ENCODE measurements around the gene OTOG. TPM values are rescaled to one million over a fixed set of nuclear protein-coding genes. Genes with fewer than 3 reads are reported as not detected.

OTOG gene
- total RNA-seq, 1 donor from 2014 or later: not detected

DNA sequence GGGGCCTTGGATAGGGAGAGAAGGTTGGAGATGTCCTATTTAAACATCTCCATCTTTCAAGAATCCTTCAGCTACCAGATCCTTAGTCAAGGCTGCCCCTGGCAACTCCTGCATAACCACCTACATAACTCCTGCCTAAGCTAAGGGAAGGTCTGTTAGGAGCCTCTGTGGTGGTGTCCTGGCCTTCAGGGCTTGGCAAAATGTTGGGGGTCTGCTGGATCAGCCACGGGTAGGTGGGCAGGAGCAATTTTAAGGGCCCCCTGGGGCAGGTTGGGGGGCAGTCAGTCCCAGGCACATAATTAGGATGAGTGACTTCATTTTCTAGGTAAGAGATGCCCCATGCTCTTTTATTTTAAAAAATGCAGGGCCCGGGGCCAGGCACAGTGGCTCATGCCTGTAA lies 28.7 kb upstream of the OTOG start:
- ATAC-seq: no peak

DNA sequence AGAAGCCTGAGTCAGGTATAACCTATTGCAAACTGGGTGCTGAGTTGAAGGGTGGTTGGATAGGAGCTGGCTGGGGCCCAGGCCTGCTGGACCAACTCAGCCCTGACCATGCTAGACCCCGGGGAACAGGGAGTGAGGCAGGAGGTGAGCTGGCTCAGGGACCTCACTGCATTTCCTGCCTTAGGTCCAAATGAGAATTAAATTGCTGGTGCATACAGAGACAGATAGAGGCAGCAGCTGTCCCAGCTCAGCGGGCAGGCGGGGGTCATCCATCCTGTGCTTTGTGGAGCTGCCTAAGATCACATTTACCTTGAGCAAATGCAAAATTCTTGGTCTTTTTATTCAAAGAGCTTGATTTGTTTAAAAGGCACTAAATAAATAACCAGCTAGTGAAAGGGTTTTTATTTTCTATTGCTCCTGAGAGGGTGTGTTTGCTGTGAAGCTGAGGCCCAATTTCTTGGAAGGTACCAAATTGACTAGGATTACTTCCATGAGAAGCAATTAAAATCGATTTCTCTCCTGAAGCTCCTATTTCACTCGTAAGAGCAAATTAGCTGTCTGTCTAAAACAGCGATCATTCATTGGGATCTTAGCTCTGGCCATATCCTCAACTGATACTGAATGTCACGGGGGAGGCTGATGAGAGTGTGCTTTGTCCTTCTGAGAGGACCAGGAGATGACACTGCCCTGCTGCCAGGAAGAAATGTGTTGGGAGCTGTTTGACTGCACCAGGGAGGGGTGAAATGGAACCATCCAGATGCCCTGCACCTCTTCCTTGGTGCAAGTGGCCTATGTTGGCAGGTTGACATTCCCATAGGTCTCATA lies 27.8 kb upstream of the OTOG start:
- ATAC-seq: no peak

DNA sequence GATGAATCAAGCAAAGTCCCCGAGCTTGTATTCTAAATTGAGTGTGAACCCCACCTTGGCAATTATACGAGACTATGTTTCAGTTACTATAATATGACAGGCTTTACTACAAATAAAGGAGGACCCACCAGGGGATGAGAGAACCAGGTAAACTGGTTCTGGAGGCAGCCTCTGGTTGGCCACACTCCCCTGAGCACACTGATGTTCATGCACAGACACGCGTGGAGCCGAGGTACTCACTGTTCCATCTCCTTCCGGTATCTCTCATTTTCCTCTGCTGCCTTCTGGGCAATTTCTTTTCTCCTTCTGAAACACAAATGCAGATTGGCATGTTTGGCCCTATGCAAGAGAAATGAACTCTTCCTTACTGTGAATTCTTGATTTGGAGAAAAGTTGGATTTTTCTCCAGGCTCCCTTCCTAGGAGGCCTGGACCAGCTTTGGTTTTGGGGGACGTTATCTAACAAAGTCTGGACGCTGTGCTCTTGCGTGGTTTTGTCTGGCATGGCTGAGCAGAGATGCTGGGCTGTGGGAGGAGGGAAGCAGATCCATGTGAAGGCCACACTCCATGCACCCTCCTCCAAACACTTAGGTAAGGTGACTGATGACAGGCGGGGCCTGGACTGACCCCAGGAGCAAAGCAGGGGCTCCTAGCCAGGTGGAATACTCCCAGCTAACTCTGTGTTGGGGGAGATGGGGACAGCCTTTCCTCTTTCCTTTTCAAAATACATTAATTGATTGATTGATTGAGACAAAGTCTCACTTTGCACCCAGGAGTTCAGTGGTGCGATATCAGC lies 25.8 kb upstream of the OTOG start:
- ATAC-seq: peak; percentile 63

DNA sequence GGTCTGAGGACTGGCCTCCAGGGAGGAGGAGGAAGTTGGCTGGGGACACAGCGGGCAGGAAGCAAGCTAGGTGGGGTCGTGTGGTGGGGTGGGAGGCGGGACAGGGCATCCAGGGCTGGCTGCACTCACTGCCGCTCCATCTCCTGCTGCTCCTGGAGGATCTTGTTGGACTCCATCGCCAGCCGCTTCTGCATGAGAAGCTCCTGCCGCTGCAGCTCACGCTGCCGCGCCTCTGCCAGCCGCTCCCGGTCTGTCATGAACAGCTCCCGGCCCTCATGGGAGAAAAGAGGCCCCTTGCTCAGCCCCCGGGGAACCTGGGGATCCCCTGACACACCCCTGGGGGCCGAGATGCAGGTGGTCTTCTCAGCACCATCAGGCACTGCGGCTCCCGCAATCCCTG lies 24.4 kb upstream of the OTOG start:
- ATAC-seq: no peak

DNA sequence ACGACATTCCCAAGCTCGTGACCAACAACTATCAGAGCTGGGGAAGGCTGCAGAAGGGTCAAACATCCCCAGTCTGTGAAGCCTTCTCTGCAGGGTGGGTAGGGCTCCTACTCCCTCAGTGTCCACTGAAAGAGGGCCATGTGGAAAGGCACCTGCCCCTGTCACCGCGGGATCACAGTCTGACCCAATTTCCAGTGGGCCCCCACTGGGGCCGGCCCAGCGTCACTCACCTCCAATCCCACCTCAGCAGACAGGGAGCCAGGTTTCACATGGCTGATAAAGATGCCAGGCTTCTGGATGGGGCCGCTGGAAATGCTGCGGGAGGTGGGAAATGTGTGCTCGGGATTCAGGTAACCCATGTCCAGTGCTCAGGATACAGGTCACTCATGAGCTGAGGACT lies 22.8 kb upstream of the OTOG start:
- no peak for ATAC-seq

DNA sequence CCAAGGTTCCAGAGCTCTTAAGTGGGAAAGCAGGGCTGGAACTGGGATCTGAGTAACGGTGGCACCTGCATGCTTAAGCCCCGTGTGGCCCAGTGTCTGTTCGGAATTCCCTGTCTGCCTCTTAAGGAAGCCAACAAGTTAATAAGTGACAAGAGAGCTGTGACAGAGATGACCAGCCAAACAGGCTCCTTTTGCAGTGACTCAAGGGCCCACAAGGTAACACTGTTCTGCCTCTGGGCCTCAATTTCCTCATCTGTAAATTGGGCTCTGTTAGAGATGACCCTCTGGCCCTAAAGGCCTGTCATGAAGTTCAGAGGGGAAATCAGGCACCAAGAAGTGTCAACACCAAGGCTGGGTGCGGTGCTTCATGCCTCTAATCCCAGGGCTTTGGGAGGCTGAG lies 21.5 kb upstream of the OTOG start:
- no peak for ATAC-seq

DNA sequence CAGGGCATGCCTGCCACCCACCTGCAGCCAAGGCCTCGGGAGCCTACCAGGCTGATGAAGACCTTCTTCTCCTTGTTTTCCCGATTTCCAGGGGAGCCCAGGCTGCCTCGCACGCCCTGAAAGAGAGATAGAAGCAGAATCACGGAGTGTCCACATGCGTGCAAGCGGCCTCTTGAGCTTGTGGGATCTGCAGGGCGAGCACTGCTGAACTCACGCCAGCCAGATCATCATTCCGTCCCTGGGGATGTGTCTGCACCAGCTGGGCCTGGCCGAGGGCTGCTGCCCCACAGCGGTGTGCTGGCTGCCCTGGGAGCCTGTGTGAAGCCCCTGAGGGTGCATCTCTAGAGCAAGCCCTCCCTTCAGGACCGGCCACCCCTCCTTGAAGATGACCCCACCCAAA lies 20.7 kb upstream of the OTOG start:
- no peak for ATAC-seq

DNA sequence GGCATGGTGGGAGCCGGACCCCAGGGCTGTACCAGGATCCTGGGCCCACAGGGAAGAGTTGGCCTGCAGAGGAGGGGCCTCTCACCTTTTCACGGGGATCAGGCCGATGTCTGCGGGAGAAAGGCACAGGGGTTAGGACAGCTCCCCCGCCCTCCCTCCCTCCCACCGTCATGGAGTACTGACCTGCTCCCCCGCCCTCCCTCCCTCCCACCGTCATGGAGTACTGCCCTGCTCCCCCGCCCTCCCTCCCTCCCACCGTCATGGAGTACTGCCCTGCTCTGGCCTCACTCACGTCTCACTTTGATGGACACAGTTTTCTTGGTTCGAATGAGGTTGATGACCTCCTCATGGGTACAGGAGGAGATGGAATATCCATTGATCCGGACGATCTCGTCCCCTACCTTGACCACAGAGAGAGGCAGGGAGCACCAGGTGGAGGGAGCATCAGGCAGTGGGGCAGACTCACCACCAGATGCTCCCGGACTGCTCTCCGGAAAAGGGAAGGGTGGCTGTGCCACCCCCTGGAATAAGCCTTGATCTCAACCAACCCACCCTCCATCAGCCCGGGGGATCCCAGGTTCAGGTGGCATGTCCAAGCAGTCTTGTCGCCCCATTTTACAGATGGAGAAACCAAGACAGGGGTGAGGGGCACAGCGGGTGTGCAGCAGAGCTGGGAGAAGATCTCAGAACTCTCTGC lies 20.0 kb upstream of the OTOG start:
- no peak for ATAC-seq

DNA sequence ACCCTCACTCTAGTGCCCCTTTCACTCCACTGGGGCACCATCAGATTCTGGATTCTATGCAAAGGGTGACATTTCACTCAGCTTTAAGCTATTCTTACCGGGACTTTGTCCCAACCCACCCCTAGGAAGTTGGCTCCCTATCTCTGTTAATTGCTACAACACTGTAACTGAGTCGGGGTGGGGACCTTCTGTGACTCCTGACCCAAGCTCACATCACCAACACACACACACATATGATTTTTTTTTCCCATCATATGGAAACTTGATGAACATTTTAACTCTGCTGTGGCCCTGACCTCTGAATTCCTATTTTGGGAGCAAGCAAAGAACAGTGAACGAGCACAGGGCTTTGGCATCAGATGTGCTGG lies 19.4 kb upstream of the OTOG start:
- no peak for ATAC-seq

DNA sequence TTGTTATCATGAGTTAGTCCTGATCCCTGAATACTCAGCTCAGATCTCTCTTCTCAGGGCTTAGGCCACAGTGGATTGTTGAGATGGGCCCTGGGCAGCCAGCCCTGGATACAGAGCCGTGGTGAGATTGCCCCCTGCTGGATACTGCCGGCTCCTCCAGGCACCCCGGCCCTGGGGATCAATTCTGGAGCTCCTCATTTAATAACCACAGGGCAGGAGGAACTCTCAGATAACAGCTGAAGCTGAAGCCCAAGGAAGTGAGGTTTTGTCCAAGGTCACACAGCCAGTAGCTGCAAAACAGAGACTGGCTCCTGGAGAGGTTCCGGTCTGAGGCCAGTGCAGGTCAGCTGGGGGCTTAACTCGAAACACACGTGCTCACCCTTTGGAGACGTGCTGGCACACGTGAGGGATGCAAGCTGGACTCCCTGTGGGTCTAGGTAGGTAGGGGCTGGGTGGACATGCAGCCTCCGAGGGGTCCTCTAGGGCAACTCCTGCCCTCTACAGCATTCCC lies 18.8 kb upstream of the OTOG start:
- peak; percentile 81 for ATAC-seq

DNA sequence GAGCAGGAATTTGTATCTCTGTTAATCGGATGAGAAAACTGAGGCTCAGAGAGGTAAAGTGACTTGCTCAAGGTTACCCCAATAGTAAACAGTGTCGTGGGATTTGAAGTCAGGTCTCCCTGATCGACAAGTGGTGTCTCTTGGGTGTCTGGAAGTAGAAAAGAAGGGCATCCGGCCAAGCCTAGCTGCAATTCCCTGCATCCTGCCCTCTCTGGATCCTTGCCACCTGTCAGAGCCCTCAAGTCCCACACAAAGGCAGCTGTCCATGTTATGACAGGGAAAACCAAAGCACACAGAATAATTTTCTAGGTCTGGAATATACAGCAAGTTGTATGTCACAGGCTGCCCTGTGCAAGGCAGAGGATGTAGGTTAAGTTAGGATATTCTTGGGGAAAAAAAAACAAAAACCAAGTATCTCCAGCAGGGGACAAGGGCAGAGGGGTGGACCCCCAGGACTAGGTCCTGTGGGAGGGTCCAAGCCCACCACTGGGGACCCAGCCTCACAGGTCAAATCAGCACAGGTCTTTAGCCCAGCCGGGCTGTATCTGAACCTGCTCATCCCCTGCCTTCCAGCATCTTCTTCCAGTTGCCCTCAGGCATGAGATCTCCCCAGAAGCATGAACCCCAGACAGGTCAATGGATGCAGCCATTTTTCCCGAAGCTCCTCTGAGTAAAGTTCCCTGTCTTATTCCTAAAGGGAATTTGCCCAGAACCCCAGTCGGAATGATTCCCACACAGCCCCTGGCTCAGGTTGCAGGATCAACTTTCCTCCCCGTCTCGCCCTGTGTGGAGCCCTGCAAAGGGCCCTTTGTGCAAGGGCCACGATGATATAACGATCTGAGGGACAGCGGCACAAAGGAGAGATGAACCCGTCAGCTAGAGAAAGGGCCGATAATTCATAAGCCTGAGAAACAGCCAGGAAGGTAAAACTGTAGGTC lies 17.9 kb upstream of the OTOG start:
- ATAC-seq: no peak

DNA sequence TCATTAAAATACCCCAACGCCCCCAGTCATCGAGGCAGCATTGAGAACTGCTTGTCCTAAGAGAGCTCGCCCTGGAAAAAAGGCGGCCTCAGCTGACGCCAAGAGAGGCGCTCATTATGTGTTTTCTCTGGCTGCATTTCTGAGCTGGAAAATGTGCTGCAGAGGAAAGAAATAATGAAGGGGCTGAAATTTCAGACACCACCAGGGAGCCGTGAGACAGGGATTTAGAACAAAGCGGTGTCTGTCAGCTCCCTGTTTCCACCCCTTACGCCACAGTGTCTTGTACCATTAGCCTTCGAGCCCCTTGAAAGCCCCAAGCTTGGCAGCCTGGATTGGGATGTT lies 17.2 kb upstream of the OTOG start:
- ATAC-seq: no peak

DNA sequence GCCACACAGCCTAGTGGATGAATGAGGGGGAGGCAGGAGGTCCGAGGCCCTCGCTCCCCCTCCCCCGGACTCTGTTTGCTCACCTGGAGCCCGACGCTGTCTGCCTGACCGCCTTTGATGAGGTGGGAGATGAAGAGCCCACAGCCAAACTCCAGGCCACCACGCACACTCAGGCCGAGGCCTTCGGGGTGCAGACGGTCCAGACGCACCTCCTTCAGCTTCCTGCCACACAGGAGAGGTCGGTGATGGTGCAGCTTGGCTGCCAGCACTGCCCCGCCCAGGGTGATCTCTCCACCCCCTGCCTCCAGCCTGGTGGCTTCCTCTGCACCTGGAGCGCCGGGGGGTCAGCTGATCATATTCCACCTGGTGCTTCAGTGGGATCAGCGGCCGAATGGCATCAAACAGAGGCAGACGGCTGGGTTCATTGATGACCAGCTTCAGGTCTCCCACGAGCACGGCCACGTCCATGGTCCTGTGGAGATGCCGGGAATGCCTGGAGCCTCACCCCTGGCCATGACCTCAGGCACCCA lies 15.9 kb upstream of the OTOG start:
- ATAC-seq: no peak

DNA sequence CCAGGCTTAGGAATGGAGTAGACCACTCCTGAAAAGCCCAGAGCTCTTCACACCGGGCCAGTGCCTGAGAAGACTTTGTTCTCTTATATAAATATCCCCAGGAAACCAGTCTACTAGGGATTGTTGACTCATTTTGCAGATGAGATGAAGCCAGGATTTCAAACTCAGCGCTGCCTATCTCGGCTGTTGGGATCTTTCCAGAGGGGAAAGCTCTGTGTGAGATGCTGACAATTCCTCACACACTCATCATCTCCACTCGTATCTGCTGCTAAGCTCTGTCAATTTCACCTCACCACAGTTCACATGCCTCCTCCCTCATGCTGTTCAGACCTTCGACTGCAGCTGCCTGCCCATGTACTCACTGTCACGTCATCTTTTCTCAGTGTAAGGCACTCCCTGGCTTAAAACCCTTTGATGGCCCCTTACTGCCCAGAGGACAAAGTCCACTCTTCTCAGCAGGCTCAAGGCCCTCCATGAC lies 15.4 kb upstream of the OTOG start:
- ATAC-seq: no peak

DNA sequence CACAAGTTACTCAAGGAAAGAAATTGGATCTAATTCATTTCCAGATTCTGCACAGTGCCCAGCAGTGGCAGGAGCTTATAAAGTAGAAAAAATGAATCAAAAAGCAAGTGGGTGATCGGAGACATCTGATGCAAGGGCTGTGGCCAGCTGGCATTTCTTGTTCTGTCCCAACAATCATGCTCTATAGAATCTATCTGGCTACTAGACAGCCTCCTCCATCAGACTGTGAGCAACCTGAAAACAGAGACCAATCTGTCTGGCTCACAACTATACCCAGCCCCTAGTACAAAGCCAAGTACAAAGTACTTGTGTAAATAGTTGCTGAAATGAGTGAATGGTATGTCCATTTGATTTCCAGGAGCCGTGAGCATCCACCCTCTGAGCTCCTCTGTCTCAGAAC lies 14.3 kb upstream of the OTOG start:
- ATAC-seq: no peak

DNA sequence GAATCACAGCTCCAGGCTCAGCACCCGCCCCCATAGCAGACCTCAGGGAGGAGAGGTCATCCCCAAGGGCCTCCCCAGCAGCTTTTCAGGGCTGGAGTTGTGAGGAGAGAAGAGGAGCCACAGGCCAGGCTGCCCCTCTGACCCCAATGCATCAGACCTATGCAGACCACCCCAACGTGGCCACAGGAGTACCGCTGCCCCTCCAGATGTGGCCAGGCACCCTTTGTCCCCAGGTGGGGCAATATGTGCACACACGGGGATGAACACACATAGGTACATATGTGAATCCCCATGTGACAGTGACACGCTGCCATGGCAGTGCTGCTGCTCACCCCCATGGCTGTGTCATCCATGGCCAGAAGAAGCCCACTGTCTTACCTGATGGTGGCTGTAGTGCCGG lies 13.7 kb upstream of the OTOG start:
- ATAC-seq: no peak

DNA sequence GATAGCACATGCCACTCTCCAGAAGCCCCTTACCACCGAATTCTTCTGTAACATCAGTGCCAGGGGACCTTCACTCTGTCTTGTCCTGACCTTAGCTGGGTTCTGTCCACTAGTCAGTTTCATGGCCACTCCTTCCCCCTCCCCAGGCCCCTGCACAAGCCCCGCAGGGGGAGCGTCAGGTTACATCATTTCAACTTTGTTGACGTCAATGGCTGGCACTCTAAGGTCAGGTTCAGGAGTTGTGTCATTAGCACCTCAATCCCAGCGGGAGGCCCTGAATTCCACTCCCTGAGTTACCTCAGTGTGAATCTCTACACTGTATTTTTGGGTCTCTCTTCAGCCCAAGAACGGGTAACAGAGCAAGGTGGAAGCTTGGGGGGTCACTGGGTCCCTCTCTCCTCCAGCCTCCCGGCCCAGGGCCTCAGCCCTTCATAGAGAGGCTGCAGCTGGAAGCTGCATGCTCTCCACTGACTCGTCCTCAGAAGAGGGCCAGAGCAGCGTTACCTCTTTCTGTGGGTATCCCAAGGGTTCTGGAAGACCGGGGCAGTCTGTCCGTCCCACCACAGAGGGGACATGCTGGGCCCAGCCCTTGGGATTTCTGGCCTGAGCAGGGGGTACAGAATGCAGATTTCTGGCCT lies 13.2 kb upstream of the OTOG start:
- no peak for ATAC-seq

DNA sequence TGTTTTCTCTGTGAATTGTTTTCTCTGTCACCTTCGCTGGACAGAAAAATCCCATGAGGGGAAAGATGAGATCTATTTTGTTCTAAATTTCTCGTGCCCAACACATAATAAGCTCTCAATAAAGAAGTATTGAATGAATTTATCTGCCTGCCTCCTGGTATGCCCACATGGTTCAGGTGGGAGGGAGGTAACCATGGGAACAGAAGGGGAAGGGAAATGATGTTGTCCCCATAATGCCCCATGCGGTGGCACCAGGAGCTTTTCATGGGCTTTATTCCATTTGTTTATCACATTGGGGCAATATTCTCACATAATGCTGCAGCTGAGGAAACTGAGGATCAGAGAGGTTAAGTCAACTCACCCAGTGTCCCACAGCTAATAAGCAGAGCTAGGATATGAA lies 11.6 kb upstream of the OTOG start:
- ATAC-seq: no peak

DNA sequence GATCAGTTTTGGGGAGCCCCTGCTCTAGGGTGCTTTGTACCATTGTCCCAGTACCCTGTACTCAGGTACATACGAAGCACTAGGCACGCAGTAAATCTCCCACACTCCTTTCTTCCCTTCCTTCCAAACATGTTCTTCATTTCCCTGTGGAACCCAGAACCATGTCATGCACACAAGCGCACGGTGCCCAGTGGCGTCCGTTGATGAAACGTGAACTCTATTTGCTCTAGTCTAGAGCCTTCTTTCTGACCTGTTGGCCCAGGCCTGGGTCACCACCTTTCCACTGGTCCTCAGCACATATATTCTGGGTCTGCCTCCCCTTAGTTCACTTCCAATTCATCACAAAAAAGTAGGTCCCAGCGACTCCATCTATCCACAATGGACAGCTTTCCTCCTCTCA lies 9.8 kb upstream of the OTOG start:
- no peak for ATAC-seq

DNA sequence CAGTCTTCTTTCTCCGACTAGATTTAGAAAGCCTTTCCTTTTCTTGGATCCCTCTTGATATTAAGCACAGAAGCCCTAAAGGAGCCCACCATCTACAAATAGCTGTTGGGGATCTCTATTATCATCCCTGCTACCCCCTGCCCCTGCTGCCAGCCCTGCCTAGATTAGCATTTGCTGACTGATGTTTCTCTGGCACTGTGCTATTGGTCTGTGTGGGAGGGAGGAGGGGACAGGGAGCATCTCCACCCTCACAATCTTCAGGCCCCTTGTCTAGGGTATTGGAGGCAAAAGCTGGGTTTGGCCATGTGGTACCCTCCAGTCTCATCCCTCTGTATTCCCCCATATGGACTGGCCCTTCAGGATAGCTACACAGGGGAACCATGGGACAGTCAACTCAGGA lies 9.0 kb upstream of the OTOG start:
- no peak for ATAC-seq

DNA sequence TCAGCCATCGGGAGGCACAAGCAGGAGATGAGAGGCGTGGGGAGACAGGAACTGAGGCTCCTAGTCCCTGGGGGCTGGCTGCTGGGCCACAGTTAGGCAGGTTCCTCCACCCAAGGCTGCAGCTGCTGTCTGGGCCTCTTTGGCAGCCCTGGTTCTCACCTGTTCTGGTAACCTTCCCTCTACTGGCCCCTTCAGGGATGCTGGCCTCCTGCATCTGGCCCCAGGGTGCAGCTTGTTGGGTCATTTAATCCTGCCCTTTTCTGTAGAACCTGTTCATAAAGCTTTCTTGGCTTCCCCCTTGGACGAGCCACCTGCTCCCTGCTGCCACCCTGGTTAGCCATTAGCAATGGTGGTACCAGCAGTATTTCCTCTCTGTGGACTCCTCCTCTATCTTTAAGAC lies 8.3 kb upstream of the OTOG start:
- ATAC-seq: no peak

DNA sequence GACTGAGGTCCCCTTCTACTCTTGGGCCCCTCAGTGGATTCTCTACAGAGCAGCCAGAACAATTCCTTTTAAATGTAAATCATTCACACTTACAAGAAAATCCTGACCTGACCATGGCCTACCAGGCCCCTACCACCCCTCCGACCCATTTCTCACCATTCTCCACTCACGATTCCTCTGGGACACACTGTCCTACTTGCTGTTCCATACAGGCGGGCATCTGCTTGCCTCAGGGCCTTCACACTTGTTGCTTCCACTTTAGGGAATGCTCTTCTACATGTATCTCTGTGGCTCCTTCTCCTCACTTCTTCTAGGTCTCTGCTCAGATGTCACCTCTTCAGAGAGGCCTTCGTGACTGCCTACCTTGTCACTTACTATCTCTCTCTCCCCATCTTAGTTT lies 6.3 kb upstream of the OTOG start:
- ATAC-seq: no peak
